IPS-20b (cell line): ENCODE data around the gene SCFD2.
"Not testable (repeated sequence)": the region's sequence is repeated elsewhere in the genome, so short reads cannot be mapped to it uniquely, and the experiment has no call there.

Experiments used
- H3K27ac ChIP-seq: one replicate; pipeline ENCODE4 v1.5.1; 2013; ENCODE audit warnings: low read length
- H3K27me3 ChIP-seq: 2 replicates; pipeline ENCODE4 v1.6.1; 2013; ENCODE audit warnings: mild to moderate bottlenecking, low read length, inconsistent platforms; ENCODE audit not compliant: insufficient read depth
- H3K36me3 ChIP-seq: 2 replicates; pipeline ENCODE4 v1.6.1; 2013; ENCODE audit warnings: low read depth, mild to moderate bottlenecking, inconsistent platforms, low read length, moderate library complexity; ENCODE audit not compliant: insufficient read depth
- H3K4me1 ChIP-seq: 2 replicates; pipeline ENCODE4 v1.6.1; 2013; ENCODE audit warnings: mild to moderate bottlenecking, control low read depth, inconsistent platforms, low read length, moderate library complexity; ENCODE audit not compliant: insufficient read depth
- H3K4me3 ChIP-seq: 2 replicates; pipeline ENCODE4 v1.5.1; 2013; ENCODE audit warnings: mild to moderate bottlenecking, low read length, inconsistent platforms
- H3K9ac ChIP-seq: 2 replicates; pipeline ENCODE4 v1.6.1; 2013; ENCODE audit warnings: low read depth, mild to moderate bottlenecking, inconsistent platforms, low read length, moderate library complexity
- H3K9me3 ChIP-seq: 2 replicates; pipeline ENCODE4 v1.6.1; 2013; ENCODE audit warnings: mild to moderate bottlenecking, low read depth, low read length, inconsistent platforms; ENCODE audit not compliant: insufficient read depth

Gene SCFD2

GRCh38 chr4:53075162-53075785 is 290.6 kb downstream of the SCFD2 start:
- H3K27me3 ChIP-seq, result no peaks in the 10 kb centered on the region
- no peak overlapping the region for H3K4me3 ChIP-seq
- no peak overlapping the region for H3K9ac ChIP-seq
- H3K9me3 ChIP-seq, result no peaks in the 10 kb centered on the region
- H3K4me1 ChIP-seq, result no peaks in the 10 kb centered on the region
- no peaks in the 10 kb centered on the region for H3K36me3 ChIP-seq
- H3K27ac ChIP-seq, result no peak overlapping the region

DNA sequence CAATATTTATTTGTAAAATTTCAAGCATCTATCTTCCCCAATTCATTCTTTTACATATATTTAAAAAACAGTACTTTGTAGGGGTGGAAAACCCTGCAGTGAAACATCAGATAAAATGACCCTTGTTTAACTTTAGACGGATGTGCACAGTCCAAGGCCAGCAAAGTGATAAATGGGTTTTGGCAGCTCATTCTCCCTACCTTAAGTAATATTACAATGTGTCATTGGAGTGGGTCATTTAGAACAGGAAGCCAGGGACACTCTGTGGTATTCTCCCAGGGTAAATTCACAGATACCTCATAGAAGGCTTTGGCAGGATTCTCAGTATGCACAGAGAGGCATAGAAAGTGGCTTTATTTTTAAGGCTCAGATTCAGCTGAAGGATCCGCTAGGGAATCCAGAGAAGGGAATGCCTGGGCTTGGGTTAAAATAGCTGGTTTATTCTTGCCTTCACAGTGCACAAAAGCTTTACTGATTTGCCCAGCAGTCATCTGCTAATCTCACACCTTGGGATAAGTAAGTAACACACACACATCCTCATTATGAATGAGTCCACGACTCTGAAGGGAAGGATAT is 297.0 kb downstream of the SCFD2 start:
- Histone ChIP-seq H3K36me3 (no peaks in the 10 kb centered on the region), H3K9ac (no peak overlapping the region), H3K9me3 (no peaks in the 10 kb centered on the region), H3K27me3 (no peaks in the 10 kb centered on the region), H3K27ac (no peak overlapping the region), H3K4me1 (no peaks in the 10 kb centered on the region), H3K4me3 (no peak overlapping the region)

- H3K9me3 ChIP-seq, result no peaks in the 10 kb centered on the region
- H3K4me3 ChIP-seq, result no peak overlapping the region
- 0 out of 2 replicates have a peak, but pooled peaks cover 4% of the 10 kb centered on the region for H3K4me1 ChIP-seq
- no peak overlapping the region for H3K27ac ChIP-seq
- H3K9ac ChIP-seq, result no peak overlapping the region
- no peaks in the 10 kb centered on the region for H3K27me3 ChIP-seq
- no peaks in the 10 kb centered on the region for H3K36me3 ChIP-seq
Measured at GRCh38 chr4:53067125-53067802, 298.6 kb downstream of the SCFD2 start.

- Histone ChIP-seq H3K4me3 (no peak overlapping the region), H3K4me1 (0 out of 2 replicates have a peak, but pooled peaks cover 4% of the 10 kb centered on the region), H3K36me3 (no peaks in the 10 kb centered on the region), H3K27me3 (no peaks in the 10 kb centered on the region), H3K27ac (no peak overlapping the region), H3K9me3 (no peaks in the 10 kb centered on the region), H3K9ac (no peak overlapping the region)
Measured at GRCh38 chr4:53066155-53066554, 299.7 kb downstream of the SCFD2 start.

DNA sequence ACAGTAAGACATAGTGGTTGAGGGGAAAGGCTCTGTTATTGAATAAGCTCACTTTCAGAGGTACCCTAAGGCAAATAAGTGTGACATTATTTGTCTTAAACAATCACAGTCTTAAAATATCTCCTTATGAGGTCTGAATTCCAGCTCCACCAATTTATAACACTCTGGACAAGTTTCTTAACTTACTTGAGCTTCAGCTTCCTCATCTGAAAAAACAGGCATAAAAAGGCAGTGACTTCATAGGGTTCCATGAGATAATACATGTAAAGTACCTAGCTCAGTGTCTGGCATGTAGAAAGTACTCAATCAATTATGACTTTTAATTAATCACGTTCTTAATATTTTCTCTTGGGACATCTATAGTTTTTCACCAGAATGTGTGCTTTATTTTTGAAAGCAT is 301.3 kb downstream of the SCFD2 start:
- no peak overlapping the region for H3K27ac ChIP-seq
- H3K27me3 ChIP-seq, result no peaks in the 10 kb centered on the region
- H3K9ac ChIP-seq, result no peak overlapping the region
- no peaks in the 10 kb centered on the region for H3K9me3 ChIP-seq
- H3K36me3 ChIP-seq, result no peaks in the 10 kb centered on the region
- 0 out of 2 replicates have a peak, but pooled peaks cover 4% of the 10 kb centered on the region for H3K4me1 ChIP-seq
- H3K4me3 ChIP-seq, result no peak overlapping the region

- Histone ChIP-seq H3K9ac (no peak overlapping the region), H3K4me3 (no peak overlapping the region), H3K36me3 (no peaks in the 10 kb centered on the region), H3K27me3 (no peaks in the 10 kb centered on the region), H3K9me3 (no peaks in the 10 kb centered on the region), H3K4me1 (0 out of 2 replicates have a peak, but pooled peaks cover 4% of the 10 kb centered on the region), H3K27ac (no peak overlapping the region)
Measured at GRCh38 chr4:53061091-53061850, 304.6 kb downstream of the SCFD2 start.

- H3K27ac ChIP-seq, result no peak overlapping the region
- no peaks in the 10 kb centered on the region for H3K36me3 ChIP-seq
- 0 out of 2 replicates have a peak, but pooled peaks cover 4% of the 10 kb centered on the region for H3K4me1 ChIP-seq
- no peaks in the 10 kb centered on the region for H3K9me3 ChIP-seq
- no peak overlapping the region for H3K9ac ChIP-seq
- H3K4me3 ChIP-seq, result no peak overlapping the region
- H3K27me3 ChIP-seq, result no peaks in the 10 kb centered on the region
Measured at GRCh38 chr4:53060278-53060677, 305.6 kb downstream of the SCFD2 start.

GRCh38 chr4:53059871-53060270 is 306.0 kb downstream of the SCFD2 start:
- Histone ChIP-seq H3K4me3 (no peak overlapping the region), H3K36me3 (no peaks in the 10 kb centered on the region), H3K27ac (no peak overlapping the region), H3K4me1 (0 out of 2 replicates have a peak, but pooled peaks cover 4% of the 10 kb centered on the region), H3K27me3 (no peaks in the 10 kb centered on the region), H3K9ac (no peak overlapping the region), H3K9me3 (no peaks in the 10 kb centered on the region)

GRCh38 chr4:53059256-53059655 is 306.6 kb downstream of the SCFD2 start:
- Histone ChIP-seq H3K27me3 (no peaks in the 10 kb centered on the region), H3K4me1 (0 out of 2 replicates have a peak, but pooled peaks cover 4% of the 10 kb centered on the region), H3K27ac (no peak overlapping the region), H3K9ac (no peak overlapping the region), H3K36me3 (no peaks in the 10 kb centered on the region), H3K9me3 (no peaks in the 10 kb centered on the region), H3K4me3 (no peak overlapping the region)

DNA sequence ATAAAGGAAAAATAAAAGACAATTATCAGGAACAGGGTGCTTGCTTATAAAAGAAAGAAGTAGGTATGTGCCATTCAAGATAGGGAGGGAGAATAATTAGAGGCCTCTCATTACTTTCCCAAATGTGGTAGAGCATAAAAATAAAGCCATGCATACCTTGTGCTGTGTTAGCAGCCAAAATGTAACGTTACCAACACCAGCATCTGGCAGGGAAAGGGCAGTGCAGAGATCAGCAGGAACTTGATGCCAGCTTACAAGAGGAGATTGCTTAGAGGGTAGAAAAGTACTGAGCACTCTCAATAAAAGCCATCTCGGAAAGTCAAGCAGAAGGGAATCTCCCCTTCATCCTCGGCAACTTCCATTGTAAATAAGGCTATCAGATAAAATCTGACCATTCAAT is 308.2 kb downstream of the SCFD2 start:
- H3K4me3 ChIP-seq, result no peak overlapping the region
- no peak overlapping the region for H3K9ac ChIP-seq
- H3K27me3 ChIP-seq, result no peaks in the 10 kb centered on the region
- no peaks in the 10 kb centered on the region for H3K9me3 ChIP-seq
- no peaks in the 10 kb centered on the region for H3K36me3 ChIP-seq
- H3K27ac ChIP-seq, result no peak overlapping the region
- 0 out of 2 replicates have a peak, but pooled peaks cover 4% of the 10 kb centered on the region for H3K4me1 ChIP-seq

- H3K4me1 ChIP-seq, H3K9ac ChIP-seq, H3K36me3 ChIP-seq, H3K27me3 ChIP-seq, H3K27ac ChIP-seq, H3K9me3 ChIP-seq, H3K4me3 ChIP-seq: not testable (repeated sequence)
Measured at GRCh38 chr4:53057108-53057507, 308.8 kb downstream of the SCFD2 start.
